Neural cell (in vitro differentiated cells): Measurements from ENCODE around the gene TIE1.

Source experiments
- CTCF ChIP-seq: fragments of 450-650 bp; IDR thresholded peaks from 2 replicates; pipeline ENCODE4 v1.5.1; 2014; ENCODE audit warnings: antibody characterized with exemption, mild to moderate bottlenecking, moderate library complexity; ENCODE audit not compliant: poor library complexity, severe bottlenecking
- SMC3 ChIP-seq: fragments of 450-650 bp; conservative IDR thresholded peaks from 2 replicates; pipeline ENCODE4 v1.6.1; 2014; ENCODE audit warnings: antibody characterized with exemption, mild to moderate bottlenecking, moderate library complexity; ENCODE audit not compliant: poor library complexity

GRCh38 chr1:43312663-43313515 lies 12.1 kb downstream of the TIE1 start:
- TF ChIP-seq CTCF (no peak), SMC3 (no peak)
